Activated CD4-positive, alpha-beta T cell treated with anti-CD3 and anti-CD28 coated beads for 36 hours (primary cell): ENCODE measurements around the gene KLF6. TPM values are rescaled to one million over a fixed set of nuclear protein-coding genes. Genes with fewer than 3 reads are reported as not detected.

Experiments
- ATAC-seq: fragments of 200-7000 bp; cut with Tn5 transposase; one replicate; pipeline ENCODE4 v1.10.0; 2021; ENCODE audit warnings: mild to moderate bottlenecking, moderate library complexity
- CTCF ChIA-PET: fragments of 350-600 bp; sonication (Branson Sonifier 250); formaldehyde crosslinking; loops from one replicate; lab custom pipeline; 2021; ENCODE audit warnings: antibody characterized with exemption; lab: Charles Lee
- POLR2A ChIA-PET: fragments of 350-600 bp; sonication (Branson Sonifier 250); formaldehyde crosslinking; loops from one replicate; lab custom pipeline; 2021; ENCODE audit warnings: antibody characterized with exemption, inconsistent platforms; lab: Charles Lee
- DNase-seq: peaks from one replicate; pipeline ENCODE4 v3.0.0-alpha.2; 2020
- H3K27ac Mint-ChIP-seq: one replicate; pipeline ENCODE4 v1.8.0; 2021; ENCODE audit warnings: mixed read lengths
- H3K27me3 Mint-ChIP-seq: one replicate; pipeline ENCODE4 v1.8.0; 2021; ENCODE audit warnings: mixed read lengths
- H3K36me3 Mint-ChIP-seq: one replicate; pipeline ENCODE4 v1.8.0; 2021; ENCODE audit warnings: low read depth, mixed read lengths
- H3K4me1 Mint-ChIP-seq: one replicate; pipeline ENCODE4 v1.8.0; 2021; ENCODE audit warnings: mixed read lengths
- H3K4me3 Mint-ChIP-seq: one replicate; pipeline ENCODE4 v1.8.0; 2021; ENCODE audit warnings: mild to moderate bottlenecking, moderate library complexity, mixed read lengths
- H3K9me3 Mint-ChIP-seq: one replicate; pipeline ENCODE4 v1.8.0; 2021; ENCODE audit warnings: low read depth, mixed read lengths
- intact Hi-C, 2 experiments: fragments of 100-400 bp; cut with DNase I in 1 of 2; cut with micrococcal nuclease in 1 of 2; formaldehyde crosslinking; loops; one replicate each; pipeline versions ENCODE4 v1.14.2 to v1.15.1; 2022 to 2024; cut with DNase I, micrococcal nuclease
- total RNA-seq, 2 experiments: library from RNA; stranded (reverse); gene quantifications; one replicate each; pipeline ENCODE4 v1.2.3, GENCODE V29; 2021

The KLF6 gene
- total RNA-seq, 2 experiments from 2014 or later: 107 to 114 TPM

GRCh38 chr10:3811291-3811870 is 26.4 kb upstream of the KLF6 start:
- DNase-seq (peak; percentile 78), ATAC-seq (peak; percentile 62)
- no peak overlapping the region for H3K27ac Mint-ChIP-seq
- H3K27me3 Mint-ChIP-seq: no peaks in the 10 kb centered on the region
- ChIA-PET CTCF (interaction anchor here (0.6 to 3.2 kb wide), 11 partner anchors 11 to 400 kb away, joined by 3 to 21 read pairs (median 4); partner anchors contain the start of gene KLF6), POLR2A (interaction anchor here (0.6 to 8.5 kb wide), 17 partner anchors 18 to 137 kb away, joined by 3 to 165 read pairs (median 9); partner anchors contain the start of gene KLF6)
- intact Hi-C loops: loop anchor here (1.0 to 2.0 kb wide), 7 partner anchors 17 to 319 kb away; no protein-coding TSS in a partner anchor
- no peaks in the 10 kb centered on the region for H3K9me3 Mint-ChIP-seq
- peaks cover 80% of the 10 kb centered on the region for H3K4me1 Mint-ChIP-seq
- peak overlapping the region; percentile 42 for H3K4me3 Mint-ChIP-seq
- H3K36me3 Mint-ChIP-seq: no peaks in the 10 kb centered on the region

- Mint-ChIP-seq H3K27me3 (no peaks in the 10 kb centered on the region), H3K4me3 (no peak overlapping the region), H3K9me3 (no peaks in the 10 kb centered on the region), H3K27ac (no peak overlapping the region), H3K36me3 (no peaks in the 10 kb centered on the region), H3K4me1 (peaks cover 80% of the 10 kb centered on the region)
- intact Hi-C loops: no loop called here
- ChIA-PET POLR2A (interaction anchor here (0.6 to 8.5 kb wide), 4 partner anchors 26 to 58 kb away, joined by 3 to 165 read pairs (median 16); partner anchors contain the start of gene KLF6), CTCF (interaction anchor here (1.1 kb wide), 1 partner anchor 57 kb away, joined by 3 read pairs; no protein-coding TSS in a partner anchor)
- ATAC-seq: no peak
- no peak for DNase-seq
Observed at GRCh38 chr10:3808689-3809199, 23.7 kb upstream of the KLF6 start.

GRCh38 chr10:3807928-3808496 is 23.0 kb upstream of the KLF6 start:
- no peaks in the 10 kb centered on the region for H3K9me3 Mint-ChIP-seq
- POLR2A ChIA-PET: interaction anchor here (0.6 to 8.5 kb wide), 3 partner anchors 25 to 58 kb away, joined by 3 to 165 read pairs (median 12); partner anchors contain the start of gene KLF6
- DNase-seq (no peak), ATAC-seq (no peak)
- no peaks in the 10 kb centered on the region for H3K27me3 Mint-ChIP-seq
- H3K4me1 Mint-ChIP-seq: peaks cover 74% of the 10 kb centered on the region
- no peaks in the 10 kb centered on the region for H3K36me3 Mint-ChIP-seq
- H3K27ac Mint-ChIP-seq: no peak overlapping the region
- H3K4me3 Mint-ChIP-seq: peak overlapping the region; percentile 42
- intact Hi-C loops: no loop called here
- CTCF ChIA-PET: interaction anchor here (1.1 kb wide), 2 partner anchors 25 to 58 kb away, joined by 3 to 5 read pairs; no protein-coding TSS in a partner anchor

- CTCF ChIA-PET: interaction anchor here (1.1 kb wide), 2 partner anchors 24 to 59 kb away, joined by 3 to 5 read pairs; no protein-coding TSS in a partner anchor
- Mint-ChIP-seq H3K4me3 (peak overlapping the region; percentile 42), H3K4me1 (peaks cover 71% of the 10 kb centered on the region), H3K27me3 (no peaks in the 10 kb centered on the region), H3K9me3 (no peaks in the 10 kb centered on the region), H3K36me3 (no peaks in the 10 kb centered on the region), H3K27ac (no peak overlapping the region)
- no peak for ATAC-seq
- POLR2A ChIA-PET: interaction anchor here (0.9 to 8.5 kb wide), 3 partner anchors 22 to 44 kb away, joined by 3 to 165 read pairs (median 12); partner anchors contain the start of gene KLF6
- intact Hi-C loops: no loop called here
- DNase-seq: no peak
Observed at GRCh38 chr10:3807211-3807927, 22.4 kb upstream of the KLF6 start.

- no peak overlapping the region for H3K27ac Mint-ChIP-seq
- DNase-seq (peak; percentile 57), ATAC-seq (no peak)
- peak overlapping the region; percentile 25 for H3K4me3 Mint-ChIP-seq
- no peaks in the 10 kb centered on the region for H3K9me3 Mint-ChIP-seq
- intact Hi-C loops: loop anchor here in 1 of 2 experiments (1.0 kb wide), 1 partner anchor 42 kb away; no protein-coding TSS in a partner anchor
- CTCF ChIA-PET: interaction anchor here (1.1 kb wide), 1 partner anchor 23 kb away, joined by 5 read pairs; no protein-coding TSS in a partner anchor
- POLR2A ChIA-PET: interaction anchor here (0.9 to 8.5 kb wide), 3 partner anchors 22 to 45 kb away, joined by 3 to 165 read pairs (median 12); partner anchors contain the start of gene KLF6
- peaks cover 65% of the 10 kb centered on the region for H3K4me1 Mint-ChIP-seq
- H3K36me3 Mint-ChIP-seq: no peaks in the 10 kb centered on the region
- H3K27me3 Mint-ChIP-seq: no peaks in the 10 kb centered on the region
Observed at GRCh38 chr10:3806603-3807002, 21.6 kb upstream of the KLF6 start.

GRCh38 chr10:3805791-3806461 is 20.9 kb upstream of the KLF6 start:
- CTCF ChIA-PET: interaction anchor here (0.6 to 1.4 kb wide), 2 partner anchors 23 to 382 kb away, joined by 3 read pairs; no protein-coding TSS in a partner anchor
- no peak overlapping the region for H3K27ac Mint-ChIP-seq
- H3K27me3 Mint-ChIP-seq: no peaks in the 10 kb centered on the region
- DNase-seq (peak; percentile 59), ATAC-seq (no peak)
- POLR2A ChIA-PET: interaction anchor here (0.6 to 8.5 kb wide), 9 partner anchors 23 to 69 kb away, joined by 3 to 165 read pairs (median 5); partner anchors contain the start of gene KLF6
- H3K9me3 Mint-ChIP-seq: no peaks in the 10 kb centered on the region
- H3K36me3 Mint-ChIP-seq: no peaks in the 10 kb centered on the region
- H3K4me3 Mint-ChIP-seq: peak overlapping the region; percentile 46
- H3K4me1 Mint-ChIP-seq: peaks cover 63% of the 10 kb centered on the region
- intact Hi-C loops: loop anchor here (1.0 kb wide), 8 partner anchors 22 to 325 kb away; no protein-coding TSS in a partner anchor

GRCh38 chr10:3805201-3805790 is 20.3 kb upstream of the KLF6 start:
- intact Hi-C loops: loop anchor here in 1 of 2 experiments (1.0 kb wide), 7 partner anchors 23 to 326 kb away; no protein-coding TSS in a partner anchor
- Mint-ChIP-seq H3K27me3 (no peaks in the 10 kb centered on the region), H3K9me3 (no peaks in the 10 kb centered on the region), H3K36me3 (no peaks in the 10 kb centered on the region), H3K4me3 (peak overlapping the region; percentile 55), H3K4me1 (peaks cover 64% of the 10 kb centered on the region), H3K27ac (no peak overlapping the region)
- ChIA-PET POLR2A (interaction anchor here (0.6 to 8.5 kb wide), 9 partner anchors 22 to 69 kb away, joined by 3 to 165 read pairs (median 5); partner anchors contain the start of gene KLF6), CTCF (interaction anchor here (0.6 to 1.4 kb wide), 2 partner anchors 22 to 382 kb away, joined by 3 read pairs; no protein-coding TSS in a partner anchor)
- peak; percentile 71 for DNase-seq
- ATAC-seq: peak; percentile 43

- Mint-ChIP-seq H3K27me3 (no peaks in the 10 kb centered on the region), H3K9me3 (no peaks in the 10 kb centered on the region), H3K4me1 (peaks cover 63% of the 10 kb centered on the region), H3K27ac (no peak overlapping the region), H3K4me3 (peak overlapping the region; percentile 65), H3K36me3 (no peaks in the 10 kb centered on the region)
- peak; percentile 67 for ATAC-seq
- DNase-seq: peak; percentile 76
- intact Hi-C loops: loop anchor here (1.0 kb wide), 6 partner anchors 19 to 63 kb away; partner anchors contain the start of gene KLF6 (in 1 of the 2)
- ChIA-PET POLR2A (interaction anchor here (0.6 to 8.5 kb wide), 3 partner anchors 21 to 71 kb away, joined by 4 to 165 read pairs (median 7); partner anchors contain the start of gene KLF6), CTCF (no interaction called here)
Observed at GRCh38 chr10:3803927-3804741, 19.1 kb upstream of the KLF6 start.

- DNase-seq (peak; percentile 69), ATAC-seq (no peak)
- POLR2A ChIA-PET: no interaction called here
- Mint-ChIP-seq H3K27ac (no peak overlapping the region), H3K9me3 (no peaks in the 10 kb centered on the region), H3K4me1 (peaks cover 63% of the 10 kb centered on the region), H3K36me3 (peaks cover 3% of the 10 kb centered on the region), H3K27me3 (no peaks in the 10 kb centered on the region), H3K4me3 (peak overlapping the region; percentile 65)
- intact Hi-C loops: no loop called here
- CTCF ChIA-PET: no interaction called here
Observed at GRCh38 chr10:3803295-3803926, 18.4 kb upstream of the KLF6 start.
